PC-9 (cell line): ENCODE data around the gene DOCK4.

Source experiments
- CTCF ChIP-seq: fragments of 200-600 bp; sonication (generic); conservative IDR thresholded peaks from 2 replicates; pipeline ENCODE4 v1.6.1; 2017; ENCODE audit warnings: mixed run types, antibody characterized with exemption, mild to moderate bottlenecking, moderate library complexity
- EZH2 ChIP-seq: fragments of 200-600 bp; sonication (generic); IDR thresholded peaks from 2 replicates; pipeline ENCODE4 v1.8.0; 2017; ENCODE audit warnings: antibody characterized with exemption, low read depth

GRCh38 chr7:112115880-112116279, 90.3 kb downstream of the DOCK4 start:
- no peak for TF ChIP-seq CTCF
- no peak for TF ChIP-seq EZH2
